GM18502 (cell line): ENCODE measurements around the gene LSG1.
"Not testable (repeated sequence)": the region's sequence is repeated elsewhere in the genome, so short reads cannot be mapped to it uniquely, and the experiment has no call there.

Source experiments
- ATAC-seq: cut with Tn5 transposase; IDR thresholded peaks from one replicate; pipeline ENCODE4 v1.9.1; 2021; ENCODE audit warnings: mild to moderate bottlenecking; ENCODE audit not compliant: unreplicated experiment, poor library complexity

Gene LSG1

GRCh38 chr3:194621947-194622346, 50.0 kb downstream of the LSG1 start:
- no peak for ATAC-seq

GRCh38 chr3:194620196-194620595, 51.8 kb downstream of the LSG1 start:
- no peak for ATAC-seq

- no peak for ATAC-seq
Observed at GRCh38 chr3:194619741-194620140, 52.2 kb downstream of the LSG1 start.

GRCh38 chr3:194618858-194619608, 53.0 kb downstream of the LSG1 start:
- no peak for ATAC-seq

- no peak for ATAC-seq
Observed at GRCh38 chr3:194617827-194618226, 54.2 kb downstream of the LSG1 start.

GRCh38 chr3:194617143-194617671, 54.8 kb downstream of the LSG1 start:
- ATAC-seq = no peak

- no peak for ATAC-seq
Observed at GRCh38 chr3:194615226-194615625, 56.8 kb downstream of the LSG1 start.

GRCh38 chr3:194612221-194612620, 59.8 kb downstream of the LSG1 start:
- ATAC-seq = no peak

- ATAC-seq = no peak
Observed at GRCh38 chr3:194610689-194611088, 61.3 kb downstream of the LSG1 start.

GRCh38 chr3:194609601-194610000, 62.4 kb downstream of the LSG1 start:
- no peak for ATAC-seq

GRCh38 chr3:194608981-194609380, 63.0 kb downstream of the LSG1 start:
- ATAC-seq = no peak

GRCh38 chr3:194607592-194608389, 64.2 kb downstream of the LSG1 start:
- no peak for ATAC-seq

- ATAC-seq = no peak
Observed at GRCh38 chr3:194606941-194607340, 65.0 kb downstream of the LSG1 start.

GRCh38 chr3:194606163-194606562, 65.8 kb downstream of the LSG1 start:
- no peak for ATAC-seq

- ATAC-seq = not testable (repeated sequence)
Observed at GRCh38 chr3:194605314-194605713, 66.7 kb downstream of the LSG1 start.

- ATAC-seq = no peak
Observed at GRCh38 chr3:194604837-194605236, 67.2 kb downstream of the LSG1 start.

GRCh38 chr3:194604126-194604525, 67.9 kb downstream of the LSG1 start:
- ATAC-seq = no peak

- no peak for ATAC-seq
Observed at GRCh38 chr3:194602669-194603171, 69.3 kb downstream of the LSG1 start.

GRCh38 chr3:194598771-194599557, 73.0 kb downstream of the LSG1 start:
- no peak for ATAC-seq

GRCh38 chr3:194596906-194597305, 75.1 kb downstream of the LSG1 start:
- ATAC-seq = no peak
